Measurements from ENCODE around the gene CHRNA3. TPM values are rescaled to one million over a fixed set of nuclear protein-coding genes. Genes with fewer than 3 reads are reported as not detected.
"Not testable (repeated sequence)": the region's sequence is repeated elsewhere in the genome, so short reads cannot be mapped to it uniquely, and the experiment has no call there.

CHRNA3 gene
- total RNA-seq, 4 donors from 2014 or later, result 0.70 to 1.9 (median 1.6) TPM; not detected in 1

DNA sequence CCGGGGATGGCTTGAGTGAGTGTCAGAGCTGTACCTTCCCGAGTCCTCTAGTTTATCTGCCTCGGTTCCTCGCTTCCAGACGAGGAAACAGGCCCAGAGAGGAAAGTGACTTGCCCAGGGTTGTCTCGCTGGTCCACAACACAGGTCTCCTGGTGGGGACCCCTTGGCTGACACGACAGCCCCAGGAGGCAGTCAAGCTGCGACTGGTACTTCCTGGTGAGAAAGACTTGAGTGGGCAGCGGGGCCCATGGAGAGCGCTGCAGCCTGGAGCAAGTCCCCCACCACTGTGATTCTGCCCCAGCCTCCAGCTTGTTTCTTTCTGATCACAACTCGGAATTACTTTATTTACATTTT is 56.1 kb downstream of the CHRNA3 start:
- DNase-seq (ENCODE audit: low spot score in 2 of 2), result no peak
- no peaks in the 10 kb centered on the region for H3K9me3 ChIP-seq
- peaks cover 3% of the 10 kb centered on the region for H3K27me3 ChIP-seq
- H3K4me1 ChIP-seq, result peaks cover 16% of the 10 kb centered on the region
- H3K36me3 ChIP-seq, result no peaks in the 10 kb centered on the region
- peak overlapping the region; percentile 76 for H3K4me3 ChIP-seq
- WGBS, result 60% methylated on average over 10 of the region's 11 CpGs
- TF ChIP-seq EP300 (IDR thresholded peaks at IDR 0.05) (no peak), POLR2AphosphoS5 (IDR thresholded peaks at IDR 0.05) (no peak), POLR2A (IDR thresholded peaks at IDR 0.05) (no peak)
- TF ChIP-seq, protein P1, sequence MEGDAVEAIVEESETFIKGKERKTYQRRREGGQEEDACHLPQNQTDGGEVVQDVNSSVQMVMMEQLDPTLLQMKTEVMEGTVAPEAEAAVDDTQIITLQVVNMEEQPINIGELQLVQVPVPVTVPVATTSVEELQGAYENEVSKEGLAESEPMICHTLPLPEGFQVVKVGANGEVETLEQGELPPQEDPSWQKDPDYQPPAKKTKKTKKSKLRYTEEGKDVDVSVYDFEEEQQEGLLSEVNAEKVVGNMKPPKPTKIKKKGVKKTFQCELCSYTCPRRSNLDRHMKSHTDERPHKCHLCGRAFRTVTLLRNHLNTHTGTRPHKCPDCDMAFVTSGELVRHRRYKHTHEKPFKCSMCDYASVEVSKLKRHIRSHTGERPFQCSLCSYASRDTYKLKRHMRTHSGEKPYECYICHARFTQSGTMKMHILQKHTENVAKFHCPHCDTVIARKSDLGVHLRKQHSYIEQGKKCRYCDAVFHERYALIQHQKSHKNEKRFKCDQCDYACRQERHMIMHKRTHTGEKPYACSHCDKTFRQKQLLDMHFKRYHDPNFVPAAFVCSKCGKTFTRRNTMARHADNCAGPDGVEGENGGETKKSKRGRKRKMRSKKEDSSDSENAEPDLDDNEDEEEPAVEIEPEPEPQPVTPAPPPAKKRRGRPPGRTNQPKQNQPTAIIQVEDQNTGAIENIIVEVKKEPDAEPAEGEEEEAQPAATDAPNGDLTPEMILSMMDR (IDR thresholded peaks at IDR 0.05), result no peak
- no peak overlapping the region for H3K27ac ChIP-seq

DNA sequence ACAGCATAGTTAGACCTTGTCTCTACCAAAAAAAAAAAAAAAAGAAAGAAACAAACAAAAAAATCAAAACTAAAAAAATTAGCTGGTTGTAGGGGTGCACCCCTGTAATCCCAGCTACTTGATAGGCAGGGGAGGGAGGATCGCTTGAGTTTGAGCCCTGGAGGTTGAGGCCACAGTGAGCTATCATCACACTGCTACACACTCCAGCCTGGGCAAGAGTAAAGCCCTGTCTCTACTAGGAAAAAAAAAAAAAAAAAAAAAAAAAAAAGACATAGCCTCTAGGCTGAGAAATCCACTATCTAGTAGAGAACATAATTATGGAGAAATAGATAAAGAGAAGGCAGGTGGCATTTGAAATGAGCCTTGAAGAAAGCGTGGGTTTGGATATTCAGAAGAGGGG is 57.7 kb downstream of the CHRNA3 start:
- TF ChIP-seq POLR2AphosphoS5 (IDR thresholded peaks at IDR 0.05), result no peak
- no peak for TF ChIP-seq POLR2A (IDR thresholded peaks at IDR 0.05)
- TF ChIP-seq, protein P1 (IDR thresholded peaks at IDR 0.05), result no peak
- TF ChIP-seq EP300 (IDR thresholded peaks at IDR 0.05), result no peak
- no peak overlapping the region for H3K4me3 ChIP-seq
- H3K36me3 ChIP-seq, result no peaks in the 10 kb centered on the region
- H3K9me3 ChIP-seq, result no peaks in the 10 kb centered on the region
- H3K27me3 ChIP-seq, result no peaks in the 10 kb centered on the region
- no peak overlapping the region for H3K27ac ChIP-seq
- peaks cover 16% of the 10 kb centered on the region for H3K4me1 ChIP-seq
- WGBS, result 86% methylated on average over 2 of the region's 2 CpGs
- DNase-seq (ENCODE audit: low spot score in 2 of 2), result no peak

DNA sequence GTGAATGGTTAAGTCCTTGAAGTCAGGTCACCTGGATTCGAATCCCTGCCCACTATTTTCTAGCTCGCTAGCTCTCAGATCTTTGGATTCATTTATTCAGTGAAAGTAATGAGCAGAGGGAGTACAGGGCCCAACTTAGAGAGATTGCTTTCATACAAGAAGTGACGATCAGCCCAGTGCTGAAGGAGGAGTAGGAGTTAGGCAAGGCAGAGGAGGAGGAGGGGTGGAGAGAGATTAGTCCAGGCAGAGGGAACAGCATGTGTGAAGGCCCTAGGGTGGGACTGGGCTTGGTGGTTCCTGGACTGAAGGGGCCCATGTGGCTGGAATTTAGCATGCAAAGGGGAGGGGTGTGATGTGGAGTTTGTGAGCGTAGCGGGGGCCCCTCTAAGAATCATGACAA is 59.3 kb downstream of the CHRNA3 start:
- Histone ChIP-seq H3K4me1 (peaks cover 16% of the 10 kb centered on the region), H3K36me3 (no peaks in the 10 kb centered on the region), H3K27me3 (no peaks in the 10 kb centered on the region), H3K27ac (no peak overlapping the region), H3K4me3 (no peak overlapping the region), H3K9me3 (no peaks in the 10 kb centered on the region)
- TF ChIP-seq, protein P1 (IDR thresholded peaks at IDR 0.05), result no peak
- TF ChIP-seq EP300 (IDR thresholded peaks at IDR 0.05), result no peak
- no peak for TF ChIP-seq POLR2A (IDR thresholded peaks at IDR 0.05)
- TF ChIP-seq POLR2AphosphoS5 (IDR thresholded peaks at IDR 0.05), result no peak
- 87% methylated on average over 5 of the region's 5 CpGs for WGBS
- no peak for DNase-seq (ENCODE audit: low spot score in 2 of 2)

DNA sequence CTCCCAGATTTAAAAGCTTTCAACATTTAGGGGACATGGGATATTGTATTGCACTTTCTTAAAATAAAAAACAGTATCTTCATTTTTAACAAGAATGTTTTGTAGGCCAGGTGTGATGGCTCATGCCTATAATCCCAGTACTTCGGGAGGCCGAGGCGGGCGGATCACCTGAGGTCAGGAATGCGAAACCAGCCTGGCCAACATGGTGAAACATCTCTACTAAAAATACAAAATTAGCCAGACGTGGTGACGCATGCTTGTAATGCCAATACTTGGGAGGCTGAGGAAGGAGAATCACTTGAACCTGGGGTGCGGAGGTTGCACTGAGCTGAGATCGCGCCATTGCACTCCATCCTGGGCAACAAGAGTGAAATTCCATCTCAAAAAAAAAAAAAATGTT is 60.6 kb downstream of the CHRNA3 start:
- not testable (repeated sequence) for H3K36me3 ChIP-seq; H3K27me3 ChIP-seq; H3K27ac ChIP-seq; H3K9me3 ChIP-seq; DNase-seq (ENCODE audit: low spot score in 2 of 2); H3K4me1 ChIP-seq; H3K4me3 ChIP-seq
- WGBS, result 92% methylated on average over 10 of the region's 10 CpGs

DNA sequence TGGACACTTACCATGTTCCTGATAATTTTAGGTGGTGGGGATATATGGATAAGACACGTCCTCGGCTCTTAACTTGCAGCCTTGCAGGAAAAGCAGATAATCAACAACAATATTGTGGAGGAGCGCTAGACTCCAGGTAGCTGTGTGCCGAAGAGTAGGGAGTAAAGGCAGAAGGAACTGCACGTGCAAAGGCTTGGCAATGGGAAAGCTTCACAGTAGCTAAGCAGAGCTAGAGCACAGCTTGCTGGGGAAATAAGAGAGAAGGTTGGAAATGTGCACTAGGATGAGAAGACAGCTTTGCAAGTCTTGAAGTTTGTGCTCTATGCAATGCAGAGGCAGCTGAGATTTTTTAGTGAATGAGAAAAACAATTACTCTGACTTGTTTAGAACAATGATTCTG is 68.2 kb downstream of the CHRNA3 start:
- DNase-seq (ENCODE audit: low spot score in 2 of 2), result no peak
- WGBS, result 70% methylated on average over 5 of the region's 5 CpGs
- Histone ChIP-seq H3K27ac (no peak overlapping the region), H3K36me3 (peaks cover 33% of the 10 kb centered on the region), H3K27me3 (no peaks in the 10 kb centered on the region), H3K9me3 (no peaks in the 10 kb centered on the region), H3K4me3 (no peak overlapping the region), H3K4me1 (no peaks in the 10 kb centered on the region)
- no peak for TF ChIP-seq POLR2A (IDR thresholded peaks at IDR 0.05)
- TF ChIP-seq POLR2AphosphoS5 (IDR thresholded peaks at IDR 0.05), result no peak
- TF ChIP-seq, protein P1 (IDR thresholded peaks at IDR 0.05), result no peak
- TF ChIP-seq EP300 (IDR thresholded peaks at IDR 0.05), result no peak

DNA sequence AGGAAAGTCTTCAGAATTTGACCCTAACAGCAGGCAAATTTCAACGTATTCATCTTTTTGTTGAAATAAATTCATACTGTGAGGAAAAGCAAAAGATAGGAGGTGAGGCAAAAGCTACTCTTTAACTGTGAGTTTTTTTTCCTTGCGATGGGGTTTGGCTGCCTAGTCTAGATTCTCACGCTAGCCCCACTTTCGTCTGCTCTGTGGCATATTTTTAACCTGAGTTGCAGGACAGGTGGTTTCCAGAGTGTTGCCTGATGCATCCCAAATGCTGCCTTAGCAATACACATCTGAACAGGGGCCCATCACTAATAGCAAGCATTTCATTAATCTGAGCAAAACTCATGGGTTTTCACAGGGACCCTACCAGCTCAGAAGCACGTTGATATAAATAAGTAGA is 68.9 kb downstream of the CHRNA3 start:
- Histone ChIP-seq H3K9me3 (no peaks in the 10 kb centered on the region), H3K27ac (no peak overlapping the region), H3K4me1 (no peaks in the 10 kb centered on the region), H3K27me3 (no peaks in the 10 kb centered on the region), H3K4me3 (no peak overlapping the region), H3K36me3 (peaks cover 40% of the 10 kb centered on the region)
- TF ChIP-seq EP300 (IDR thresholded peaks at IDR 0.05), result no peak
- TF ChIP-seq POLR2AphosphoS5 (IDR thresholded peaks at IDR 0.05), result no peak
- TF ChIP-seq, protein P1 (IDR thresholded peaks at IDR 0.05), result no peak
- no peak for TF ChIP-seq POLR2A (IDR thresholded peaks at IDR 0.05)
- DNase-seq (ENCODE audit: low spot score in 2 of 2), result no peak
- 81% methylated on average over 5 of the region's 5 CpGs for WGBS

Measured in suprapubic skin (tissue), 4 donors.